GM12891 (cell line): ENCODE measurements around the gene SPINT2.

Experiments used
- PAX5 ChIP-seq: IDR thresholded peaks from 2 replicates; pipeline ENCODE4 v1.6.1; 2011; ENCODE audit warnings: low read length, moderate library complexity, mild to moderate bottlenecking; ENCODE audit not compliant: insufficient read depth, severe bottlenecking
- POLR2A ChIP-seq: IDR thresholded peaks from 2 replicates; pipeline ENCODE4 v1.6.1; 2011; ENCODE audit warnings: low read depth, low read length, control low read depth
- POLR2AphosphoS5 ChIP-seq: IDR thresholded peaks from 2 replicates; pipeline ENCODE4 v1.6.1; 2011; ENCODE audit warnings: low read depth, low read length, control low read depth
- SPI1 ChIP-seq: IDR thresholded peaks from 2 replicates; pipeline ENCODE4 v1.6.1; 2011; ENCODE audit warnings: low read depth, low read length, control low read depth
- TAF1 ChIP-seq: IDR thresholded peaks from 2 replicates; pipeline ENCODE4 v1.6.1; 2011; ENCODE audit warnings: low read depth, low read length, control low read depth

GRCh38 chr19:38229585-38230073 lies 34.7 kb upstream of the SPINT2 start:
- no peak for TF ChIP-seq POLR2A
- no peak for TF ChIP-seq TAF1
- no peak for TF ChIP-seq POLR2AphosphoS5
- TF ChIP-seq SPI1: no peak
- no peak for TF ChIP-seq PAX5
